Fibroblast of villous mesenchyme (primary cell): Measurements from ENCODE around the gene TTYH3. TPM values are rescaled to one million over a fixed set of nuclear protein-coding genes. Genes with fewer than 3 reads are reported as not detected.

Source experiments
- DNase-seq: peaks from one replicate; pipeline ENCODE4 v3.0.0-alpha.2; 2010; ENCODE audit warnings: low read depth
- H3K4me3 ChIP-seq: 2 replicates; pipeline ENCODE4 v1.5.1; 2011; ENCODE audit warnings: low read depth, mild to moderate bottlenecking, low read length
- total RNA-seq: library from RNA; depleted of rRNA; stranded (reverse); fragments of >200 nt; gene quantifications from 2 replicates; pipeline ENCODE4 v1.2.3, GENCODE V29; 2012
- TF ChIP-seq, protein P1 (sequence below): IDR thresholded peaks from 2 replicates; pipeline ENCODE4 v1.5.1; 2012; ENCODE audit warnings: low read depth, mild to moderate bottlenecking, low read length; ENCODE audit not compliant: insufficient read depth

TTYH3 gene
- total RNA-seq, 1 donor: 61.3 TPM

DNA sequence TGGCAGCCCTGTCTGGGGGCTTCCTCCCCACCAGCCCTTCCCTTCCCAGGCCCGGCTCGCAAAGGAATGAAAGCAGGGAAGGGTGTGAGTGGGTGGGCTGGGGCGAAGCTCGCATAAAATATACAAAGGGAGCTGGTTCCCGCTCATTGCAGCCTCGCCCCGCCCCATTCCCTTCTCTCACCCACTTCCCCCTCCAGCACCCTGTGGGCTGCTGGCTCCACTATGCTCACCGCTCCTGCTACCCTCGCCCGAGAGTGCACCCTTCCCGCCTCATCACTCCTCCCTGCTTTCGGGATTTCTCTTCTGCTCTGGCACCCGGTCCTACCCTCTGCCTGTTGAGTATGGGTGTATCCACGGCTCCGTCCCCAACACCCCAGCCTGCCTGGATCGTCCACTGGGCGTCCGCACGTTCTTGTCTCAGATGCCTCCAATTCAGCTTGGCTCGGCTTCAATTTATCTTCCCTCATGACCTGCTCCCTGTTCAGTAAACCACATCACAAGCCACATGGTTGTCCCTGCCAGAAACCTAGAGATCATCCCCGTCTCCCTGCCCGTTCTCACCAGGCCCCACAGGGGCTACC is 14.4 kb upstream of the TTYH3 start:
- no peak overlapping the region for H3K4me3 ChIP-seq
- TF ChIP-seq, protein P1, sequence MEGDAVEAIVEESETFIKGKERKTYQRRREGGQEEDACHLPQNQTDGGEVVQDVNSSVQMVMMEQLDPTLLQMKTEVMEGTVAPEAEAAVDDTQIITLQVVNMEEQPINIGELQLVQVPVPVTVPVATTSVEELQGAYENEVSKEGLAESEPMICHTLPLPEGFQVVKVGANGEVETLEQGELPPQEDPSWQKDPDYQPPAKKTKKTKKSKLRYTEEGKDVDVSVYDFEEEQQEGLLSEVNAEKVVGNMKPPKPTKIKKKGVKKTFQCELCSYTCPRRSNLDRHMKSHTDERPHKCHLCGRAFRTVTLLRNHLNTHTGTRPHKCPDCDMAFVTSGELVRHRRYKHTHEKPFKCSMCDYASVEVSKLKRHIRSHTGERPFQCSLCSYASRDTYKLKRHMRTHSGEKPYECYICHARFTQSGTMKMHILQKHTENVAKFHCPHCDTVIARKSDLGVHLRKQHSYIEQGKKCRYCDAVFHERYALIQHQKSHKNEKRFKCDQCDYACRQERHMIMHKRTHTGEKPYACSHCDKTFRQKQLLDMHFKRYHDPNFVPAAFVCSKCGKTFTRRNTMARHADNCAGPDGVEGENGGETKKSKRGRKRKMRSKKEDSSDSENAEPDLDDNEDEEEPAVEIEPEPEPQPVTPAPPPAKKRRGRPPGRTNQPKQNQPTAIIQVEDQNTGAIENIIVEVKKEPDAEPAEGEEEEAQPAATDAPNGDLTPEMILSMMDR: no peak
- DNase-seq: no peak

DNA sequence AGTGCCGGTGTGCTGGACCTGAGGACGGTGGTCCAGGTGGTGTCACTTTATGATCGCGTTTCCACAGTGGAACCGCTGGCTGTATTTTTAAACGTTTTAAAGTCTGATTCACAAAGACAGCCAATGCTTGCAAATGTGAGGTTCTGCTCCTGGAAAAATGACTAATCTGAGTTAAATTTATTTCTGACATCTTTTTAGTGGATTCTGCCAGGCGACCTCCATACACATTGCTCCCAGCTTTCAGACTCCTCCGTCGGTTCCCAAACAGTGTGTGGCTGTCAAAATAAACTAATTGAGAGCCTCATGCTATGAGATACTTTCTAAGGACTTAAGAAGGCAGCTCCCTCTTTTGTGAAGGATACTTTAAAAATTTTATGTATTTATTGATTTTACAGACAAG is 12.7 kb upstream of the TTYH3 start:
- peak; percentile 33 for DNase-seq
- H3K4me3 ChIP-seq: no peak overlapping the region
- TF ChIP-seq, protein P1: no peak

- no peak overlapping the region for H3K4me3 ChIP-seq
- TF ChIP-seq, protein P1: no peak
- peak; percentile 86 for DNase-seq
Measured at GRCh38 chr7:2621061-2621828, 10.5 kb upstream of the TTYH3 start.

DNA sequence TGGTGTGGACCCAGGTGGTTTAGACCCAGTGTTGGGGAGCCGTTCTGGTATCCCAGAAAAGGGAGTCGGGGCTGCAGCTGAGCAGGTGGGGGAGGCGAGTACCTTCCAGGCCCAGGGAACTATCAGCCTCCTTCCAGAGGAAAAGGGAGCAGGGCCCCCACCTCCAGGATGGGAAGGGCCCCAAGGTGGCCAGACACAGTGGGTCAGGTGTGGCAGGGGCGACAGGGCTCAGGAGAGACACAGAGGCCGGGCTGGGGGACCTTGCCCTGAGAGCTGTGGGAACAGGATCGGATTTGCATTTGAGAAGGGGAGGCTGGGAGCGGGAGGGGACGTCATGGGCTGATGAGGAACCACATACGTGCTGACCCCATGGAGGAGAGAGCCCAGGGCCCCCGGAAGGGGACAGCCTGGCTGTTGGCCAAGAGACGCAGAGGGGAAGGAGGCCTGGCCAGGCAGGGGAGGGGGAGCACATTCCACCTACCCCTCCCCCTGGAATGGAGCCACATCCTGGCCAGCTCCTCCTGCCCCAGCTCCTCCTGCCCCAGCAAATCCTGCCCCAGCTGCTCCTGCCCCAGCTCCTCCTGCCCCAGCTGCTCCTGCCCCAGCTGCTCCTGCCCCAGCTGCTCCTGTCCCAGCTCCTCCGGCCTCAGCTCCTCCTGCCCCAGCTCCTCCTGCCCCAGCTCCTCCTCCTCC is 9.7 kb upstream of the TTYH3 start:
- no peak overlapping the region for H3K4me3 ChIP-seq
- peak; percentile 22 for DNase-seq
- TF ChIP-seq, protein P1: no peak

DNA sequence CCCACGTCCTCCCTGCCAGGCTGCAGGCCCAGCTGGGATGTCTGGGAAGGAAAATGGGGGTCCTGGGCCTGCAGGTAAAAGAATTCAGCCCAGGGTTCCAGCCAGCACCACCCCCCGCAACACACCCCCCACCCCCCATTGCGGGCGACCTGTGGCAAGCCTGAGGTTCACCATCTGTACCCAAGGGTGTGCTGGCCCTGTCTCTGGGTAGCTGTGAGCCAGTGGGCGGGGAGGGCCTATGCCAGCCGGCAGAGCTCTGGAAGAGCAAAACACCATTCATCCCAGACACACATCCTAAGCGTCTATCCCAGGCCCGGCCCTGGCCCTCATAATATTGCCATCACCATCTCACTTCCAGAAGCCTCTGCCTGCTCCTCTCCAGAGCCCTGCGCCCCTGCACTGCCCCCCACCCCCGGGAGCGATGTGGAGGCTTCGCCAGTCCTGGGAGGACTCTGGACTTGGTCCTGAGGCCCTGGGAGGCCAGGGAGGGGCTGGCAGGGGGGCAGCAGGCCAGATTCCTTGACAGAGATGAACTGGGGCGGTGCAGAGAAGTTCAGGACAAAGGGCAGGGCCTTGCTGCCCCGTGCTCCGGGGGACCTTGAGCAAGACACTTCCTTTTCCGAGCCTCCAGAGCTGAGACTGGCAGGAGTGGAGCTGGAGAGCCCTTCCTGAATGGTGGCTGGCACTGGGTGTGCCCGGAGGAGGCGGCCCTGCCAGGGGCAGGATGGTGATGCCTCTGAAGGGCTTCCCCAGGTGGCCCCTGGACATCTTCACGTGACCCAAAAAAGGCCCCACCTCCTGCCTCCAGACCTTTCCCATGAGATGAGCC is 8.7 kb upstream of the TTYH3 start:
- H3K4me3 ChIP-seq: no peak overlapping the region
- TF ChIP-seq, protein P1: no peak
- no peak for DNase-seq

GRCh38 chr7:2623698-2624014 is 8.1 kb upstream of the TTYH3 start:
- TF ChIP-seq, protein P1: no peak
- no peak overlapping the region for H3K4me3 ChIP-seq
- DNase-seq: no peak
